ENCODE measurements around the gene ATXN2L.
"Not testable (repeated sequence)": the region's sequence is repeated elsewhere in the genome, so short reads cannot be mapped to it uniquely, and the experiment has no call there.

The ATXN2L gene, protein sequence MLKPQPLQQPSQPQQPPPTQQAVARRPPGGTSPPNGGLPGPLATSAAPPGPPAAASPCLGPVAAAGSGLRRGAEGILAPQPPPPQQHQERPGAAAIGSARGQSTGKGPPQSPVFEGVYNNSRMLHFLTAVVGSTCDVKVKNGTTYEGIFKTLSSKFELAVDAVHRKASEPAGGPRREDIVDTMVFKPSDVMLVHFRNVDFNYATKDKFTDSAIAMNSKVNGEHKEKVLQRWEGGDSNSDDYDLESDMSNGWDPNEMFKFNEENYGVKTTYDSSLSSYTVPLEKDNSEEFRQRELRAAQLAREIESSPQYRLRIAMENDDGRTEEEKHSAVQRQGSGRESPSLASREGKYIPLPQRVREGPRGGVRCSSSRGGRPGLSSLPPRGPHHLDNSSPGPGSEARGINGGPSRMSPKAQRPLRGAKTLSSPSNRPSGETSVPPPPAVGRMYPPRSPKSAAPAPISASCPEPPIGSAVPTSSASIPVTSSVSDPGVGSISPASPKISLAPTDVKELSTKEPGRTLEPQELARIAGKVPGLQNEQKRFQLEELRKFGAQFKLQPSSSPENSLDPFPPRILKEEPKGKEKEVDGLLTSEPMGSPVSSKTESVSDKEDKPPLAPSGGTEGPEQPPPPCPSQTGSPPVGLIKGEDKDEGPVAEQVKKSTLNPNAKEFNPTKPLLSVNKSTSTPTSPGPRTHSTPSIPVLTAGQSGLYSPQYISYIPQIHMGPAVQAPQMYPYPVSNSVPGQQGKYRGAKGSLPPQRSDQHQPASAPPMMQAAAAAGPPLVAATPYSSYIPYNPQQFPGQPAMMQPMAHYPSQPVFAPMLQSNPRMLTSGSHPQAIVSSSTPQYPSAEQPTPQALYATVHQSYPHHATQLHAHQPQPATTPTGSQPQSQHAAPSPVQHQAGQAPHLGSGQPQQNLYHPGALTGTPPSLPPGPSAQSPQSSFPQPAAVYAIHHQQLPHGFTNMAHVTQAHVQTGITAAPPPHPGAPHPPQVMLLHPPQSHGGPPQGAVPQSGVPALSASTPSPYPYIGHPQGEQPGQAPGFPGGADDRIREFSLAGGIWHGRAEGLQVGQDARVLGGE

DNA sequence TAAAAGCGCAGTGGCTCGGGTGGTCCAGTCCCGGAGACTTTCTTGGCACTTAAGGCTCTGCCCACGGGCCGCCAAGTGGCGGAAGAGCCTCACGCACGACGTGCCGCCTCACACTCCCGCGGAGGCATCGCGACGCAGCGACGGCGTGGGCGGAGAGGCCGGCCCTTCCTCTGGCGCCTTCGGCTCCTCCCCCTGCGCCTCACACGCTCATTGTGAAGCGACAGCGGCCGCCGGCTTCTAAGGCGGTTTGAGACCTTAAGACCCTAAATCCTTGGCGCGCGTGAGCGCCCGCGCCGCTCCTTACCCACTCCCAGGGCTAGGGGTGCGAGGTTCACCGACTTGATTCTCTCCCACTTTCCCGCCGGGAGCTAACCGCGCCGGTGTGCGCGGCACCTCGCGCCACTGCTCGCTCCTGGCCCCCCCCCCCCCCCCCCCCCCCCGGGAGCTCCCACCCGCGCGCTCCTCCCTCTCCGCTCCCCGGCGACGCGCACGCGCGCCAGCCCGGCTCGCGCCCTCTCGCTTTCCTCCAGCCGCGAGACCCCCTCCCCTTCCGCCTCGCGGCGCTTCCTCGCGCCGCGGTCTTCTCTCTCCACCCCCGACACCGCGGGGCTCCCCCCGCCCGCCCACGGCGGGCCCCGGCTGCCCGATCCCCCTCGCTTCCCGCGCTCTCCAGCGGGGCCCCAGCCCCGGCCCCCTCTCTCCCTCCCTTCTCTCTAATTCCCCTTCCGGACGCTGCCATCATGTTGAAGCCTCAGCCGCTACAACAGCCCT is at the start of gene ATXN2L:
Gene ATXN2L, plus strand, starts transcription at position 480 of the 771 bp plus-strand sequence. Its CDS starts 261 bp downstream, at position 741.
- peak; percentile 90 to 95 (median 94) for DNase-seq (ENCODE audit: low read depth in 2 of 3, low spot score in 2 of 3)

DNA sequence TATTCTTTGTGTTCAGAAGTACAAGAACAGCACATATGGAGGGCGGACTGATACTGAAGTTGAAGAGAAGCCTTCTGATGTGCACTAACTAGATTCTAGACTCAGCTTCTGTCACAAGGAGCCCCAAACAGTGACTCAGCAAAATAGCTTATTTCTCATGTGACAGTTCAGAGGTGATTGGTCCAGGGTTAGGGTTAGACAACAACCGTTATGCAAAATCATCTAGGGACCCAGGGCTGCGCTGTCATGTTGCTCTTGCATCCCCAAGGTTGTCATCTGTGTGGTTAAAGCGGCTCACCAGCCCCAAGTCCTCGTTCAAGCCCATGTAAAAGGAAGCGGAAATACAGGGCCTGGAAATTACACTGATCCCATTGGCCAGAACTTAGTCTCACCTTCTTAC is 41.1 kb upstream of the ATXN2L start:
- not testable (repeated sequence) for DNase-seq (ENCODE audit: low read depth in 2 of 3, low spot score in 2 of 3)

DNA sequence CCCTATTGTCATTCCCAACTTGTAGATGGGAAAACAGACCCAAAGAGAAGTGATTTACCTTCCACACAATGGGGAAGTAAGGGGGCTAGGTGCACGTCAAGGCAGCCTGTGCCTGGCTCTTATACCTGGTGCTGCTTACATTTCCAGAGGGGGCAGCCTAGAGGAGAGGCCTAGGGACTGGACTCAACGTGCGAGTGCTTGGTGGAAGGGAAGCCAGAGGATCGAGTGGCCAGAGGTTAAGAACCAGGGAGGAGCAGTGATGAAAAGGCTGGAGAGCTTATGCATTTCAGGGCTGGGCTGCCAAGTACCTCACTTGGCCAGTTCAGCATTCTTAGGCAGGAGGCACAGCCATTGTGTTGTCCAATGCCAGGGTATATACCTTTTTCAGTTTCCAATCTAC is 40.4 kb upstream of the ATXN2L start:
- DNase-seq (ENCODE audit: low read depth in 2 of 3, low spot score in 2 of 3), result not testable (repeated sequence)

DNA sequence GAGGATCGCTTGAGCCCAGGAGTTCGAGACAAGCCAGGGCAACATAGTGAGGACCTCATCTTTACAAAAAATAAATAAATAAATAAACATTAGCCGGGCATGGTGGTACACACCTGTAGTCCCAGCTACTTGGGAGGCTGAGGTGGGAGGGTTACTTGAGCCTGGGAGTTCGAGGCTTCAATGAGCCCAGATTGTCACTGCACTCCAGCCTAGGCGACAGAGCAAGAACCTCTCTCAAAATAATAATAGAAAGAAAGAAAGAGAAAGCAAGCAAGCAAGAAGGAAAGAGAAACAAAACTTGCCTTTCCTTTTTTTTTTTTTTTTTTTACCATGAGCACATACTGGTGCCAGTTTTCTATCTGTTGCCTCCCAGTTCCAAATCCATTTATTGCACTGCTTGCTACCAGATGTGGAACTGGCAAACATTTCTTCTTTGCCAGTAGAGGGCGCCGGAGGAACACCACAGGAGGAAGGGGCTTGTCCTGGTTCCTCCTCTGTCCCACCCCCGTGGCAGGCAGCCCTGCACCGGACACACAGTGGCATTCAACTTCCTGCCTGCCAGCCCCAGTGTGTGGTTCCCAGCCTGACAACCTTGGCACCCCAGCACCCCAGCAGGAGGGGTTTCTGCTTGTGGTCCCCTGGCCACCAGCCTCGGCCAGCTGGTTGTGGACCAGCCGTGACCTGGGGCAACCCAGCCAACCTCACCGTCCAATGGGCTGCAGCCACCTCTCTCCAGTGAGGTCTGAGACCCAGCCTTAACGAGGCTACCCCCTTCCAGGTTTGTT is 20.4 kb upstream of the ATXN2L start:
- peak in 2 of 3 experiments; percentile 14 to 31 for DNase-seq (ENCODE audit: low read depth in 2 of 3, low spot score in 2 of 3)

DNA sequence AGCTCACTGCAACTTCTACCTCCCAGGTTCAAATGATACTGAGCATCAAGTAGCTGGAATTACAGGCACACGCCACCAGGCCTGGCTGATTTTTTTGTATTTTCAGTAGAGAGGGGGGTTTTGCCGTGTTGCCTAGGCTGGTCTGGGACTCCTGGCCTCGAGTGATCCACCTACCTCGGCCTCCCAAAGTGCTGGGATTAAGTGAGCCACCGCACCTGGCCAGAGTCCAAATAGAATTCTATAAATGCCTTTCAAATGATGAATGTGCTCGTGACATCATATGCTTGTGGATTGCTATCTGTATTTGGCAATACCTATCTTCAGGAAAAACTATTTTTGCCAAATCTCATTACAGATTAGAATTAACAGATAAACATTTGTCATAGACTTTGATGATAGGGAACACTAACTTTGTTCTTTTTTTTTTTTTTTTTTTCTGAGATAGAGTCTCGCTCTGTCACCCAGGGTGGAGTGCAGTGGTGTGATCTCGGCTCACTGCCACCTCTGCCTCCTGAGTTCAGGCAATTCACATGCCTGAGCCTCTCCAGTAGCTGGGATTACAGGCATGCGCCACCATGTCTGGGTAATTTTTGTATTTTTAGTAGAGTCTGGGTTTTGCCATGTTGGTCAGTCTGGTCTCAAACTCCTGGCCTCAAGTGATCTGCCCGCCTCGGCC is 15.2 kb upstream of the ATXN2L start:
- DNase-seq (ENCODE audit: low read depth in 2 of 3, low spot score in 2 of 3), result not testable (repeated sequence)

DNA sequence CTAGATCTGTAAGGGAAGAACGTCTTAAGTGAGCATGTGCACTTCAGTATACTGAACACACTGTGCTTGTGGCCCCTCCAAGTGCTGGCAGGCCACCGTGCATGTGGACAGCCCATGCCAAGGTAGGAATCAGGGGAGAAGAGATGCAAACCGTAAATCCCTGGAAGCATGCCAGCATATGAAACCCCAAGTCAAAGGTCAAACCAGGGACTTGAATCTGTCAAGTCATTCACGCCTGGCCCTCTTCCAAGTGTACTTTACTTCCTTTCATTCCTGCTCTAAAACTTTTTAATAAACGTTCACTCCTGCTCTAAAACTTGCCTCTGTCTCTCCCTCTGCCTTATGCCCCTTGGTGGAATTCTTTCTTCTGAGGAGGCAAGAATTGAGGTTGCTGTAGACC is 2.8 kb upstream of the ATXN2L start:
- DNase-seq (ENCODE audit: low read depth in 2 of 3, low spot score in 2 of 3), result no peak

DNA sequence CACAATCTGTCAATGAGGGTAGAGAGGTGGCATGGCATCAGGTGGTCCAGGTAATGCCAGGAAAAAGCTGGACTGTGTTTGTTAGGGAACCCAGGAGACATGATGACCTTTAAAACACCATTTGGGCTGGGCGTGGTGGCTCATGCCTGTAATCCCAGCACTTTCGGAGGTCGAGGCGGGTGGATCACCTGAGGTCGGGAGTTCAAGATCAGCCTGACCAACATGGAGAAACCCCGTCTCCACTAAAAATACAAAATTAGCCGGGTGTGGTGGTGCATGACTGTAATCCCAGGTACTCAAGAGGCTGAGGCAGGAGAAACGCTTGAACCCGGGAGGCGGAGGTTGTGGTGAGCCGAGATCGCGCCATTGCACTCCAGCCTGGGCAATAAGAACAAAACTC is 2.3 kb upstream of the ATXN2L start:
- DNase-seq (ENCODE audit: low read depth in 2 of 3, low spot score in 2 of 3), result not testable (repeated sequence)

DNA sequence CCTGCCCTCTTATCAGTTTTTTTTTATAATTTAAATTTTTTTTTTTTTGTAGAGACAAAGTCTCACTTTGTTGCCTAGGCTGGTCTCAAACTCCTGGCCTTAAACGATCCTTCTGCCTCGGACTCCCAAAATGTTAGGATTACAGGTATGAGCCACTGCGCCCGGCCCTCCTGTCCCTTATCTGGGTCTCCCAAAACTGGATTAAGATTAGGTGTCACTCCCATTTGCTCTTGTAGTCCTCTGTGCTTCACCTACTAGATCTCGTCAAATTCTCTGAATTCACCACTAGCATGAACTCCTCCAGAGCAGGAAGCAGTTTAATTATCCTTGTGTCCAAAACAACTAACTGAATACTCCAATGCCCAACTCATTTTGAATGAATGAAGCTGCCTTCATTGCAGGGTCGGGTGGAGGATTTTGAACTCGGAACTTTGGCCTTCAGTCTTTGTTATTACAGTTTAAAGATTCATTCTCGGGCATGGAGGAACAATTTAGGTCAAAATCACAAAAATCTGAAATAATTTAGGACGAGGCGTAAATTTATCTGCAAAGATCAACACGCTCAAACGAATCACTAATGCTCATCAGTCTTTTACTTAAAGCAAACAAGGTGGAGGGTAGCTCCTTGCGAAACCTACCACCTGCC is 802 bp upstream of the ATXN2L start:
- DNase-seq (ENCODE audit: low read depth in 2 of 3, low spot score in 2 of 3), result no peak

DNA sequence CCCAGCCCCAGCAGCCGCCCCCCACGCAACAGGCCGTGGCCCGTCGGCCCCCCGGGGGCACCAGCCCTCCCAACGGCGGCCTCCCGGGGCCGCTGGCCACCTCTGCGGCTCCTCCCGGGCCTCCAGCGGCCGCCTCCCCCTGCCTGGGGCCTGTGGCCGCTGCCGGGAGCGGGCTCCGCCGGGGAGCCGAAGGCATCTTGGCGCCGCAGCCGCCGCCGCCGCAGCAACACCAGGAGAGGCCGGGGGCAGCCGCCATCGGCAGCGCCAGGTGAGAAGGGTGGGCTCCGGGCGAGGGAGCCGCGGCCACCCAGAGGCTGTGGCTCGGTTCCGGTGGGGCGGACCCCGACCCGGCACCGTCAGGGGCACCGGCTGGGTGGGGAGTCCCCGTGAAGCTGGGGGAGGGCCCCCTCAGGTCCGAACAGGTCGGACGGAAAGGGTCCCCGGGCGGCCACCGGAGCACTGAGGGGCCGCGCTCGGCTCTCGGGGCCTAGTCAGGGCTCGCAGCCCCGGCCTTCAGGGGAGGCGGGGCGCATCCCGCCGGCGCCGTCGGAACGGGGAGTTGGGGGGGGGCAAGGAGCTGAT is 583 bp downstream of the ATXN2L start:
- DNase-seq (ENCODE audit: low read depth in 2 of 3, low spot score in 2 of 3), result no peak

DNA sequence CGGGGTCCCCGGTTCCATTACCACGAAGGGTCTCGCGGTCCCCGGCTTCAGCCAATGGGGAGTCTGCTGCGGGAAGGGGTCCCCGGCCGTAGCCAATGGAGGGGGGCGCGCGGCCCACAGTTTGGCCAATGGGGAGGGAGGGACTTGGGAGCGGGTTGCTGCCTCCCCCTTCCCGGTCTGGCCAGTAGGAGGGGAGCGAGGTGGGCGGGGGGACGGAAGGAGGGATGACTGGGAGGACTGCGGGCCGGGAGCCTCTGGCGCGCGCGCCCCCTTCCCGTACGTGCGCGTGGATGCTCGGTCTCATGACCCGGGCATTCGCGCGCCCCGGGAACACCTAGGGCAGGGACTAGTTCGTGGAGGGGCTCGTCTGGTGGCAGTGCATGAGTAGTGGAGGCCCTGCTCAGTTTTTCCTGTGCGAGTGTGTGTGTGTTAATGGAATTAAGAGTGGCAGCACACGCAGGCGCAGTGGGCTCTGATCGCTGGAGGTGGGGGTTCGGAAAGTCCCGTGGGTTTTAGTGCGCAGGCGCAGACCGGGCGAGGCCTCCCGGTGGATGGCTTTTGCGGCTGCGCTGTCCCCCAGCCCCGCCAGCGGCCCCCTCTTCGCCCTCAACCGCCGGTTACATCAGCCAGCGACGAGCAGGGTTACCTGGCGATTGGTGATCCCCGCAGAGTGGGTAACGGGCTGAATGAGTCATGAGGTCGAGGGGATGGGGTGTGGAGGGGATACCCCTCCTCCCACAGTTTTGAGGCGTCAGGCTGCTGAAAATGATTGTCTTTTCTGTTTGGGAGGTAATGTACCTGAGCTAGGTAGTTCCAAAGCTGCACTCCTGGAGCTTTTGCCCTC is 1.3 kb downstream of the ATXN2L start:
- DNase-seq (ENCODE audit: low read depth in 2 of 3, low spot score in 2 of 3), result peak; percentile 88 to 95 (median 90)

DNA sequence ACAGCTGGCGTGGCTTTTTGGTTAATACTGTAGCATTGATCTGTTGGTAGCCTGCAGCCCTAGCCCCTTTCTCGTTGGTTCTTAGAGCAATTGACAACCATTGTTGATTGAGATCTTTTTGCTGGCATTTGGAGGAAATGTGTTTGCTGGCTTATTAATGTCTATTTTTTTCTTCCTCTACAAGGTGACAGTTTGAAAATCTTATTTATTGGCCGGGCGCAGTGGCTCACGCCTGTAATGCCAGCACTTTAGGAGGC is 1.8 kb downstream of the ATXN2L start:
- no peak for DNase-seq (ENCODE audit: low read depth in 2 of 3, low spot score in 2 of 3)

DNA sequence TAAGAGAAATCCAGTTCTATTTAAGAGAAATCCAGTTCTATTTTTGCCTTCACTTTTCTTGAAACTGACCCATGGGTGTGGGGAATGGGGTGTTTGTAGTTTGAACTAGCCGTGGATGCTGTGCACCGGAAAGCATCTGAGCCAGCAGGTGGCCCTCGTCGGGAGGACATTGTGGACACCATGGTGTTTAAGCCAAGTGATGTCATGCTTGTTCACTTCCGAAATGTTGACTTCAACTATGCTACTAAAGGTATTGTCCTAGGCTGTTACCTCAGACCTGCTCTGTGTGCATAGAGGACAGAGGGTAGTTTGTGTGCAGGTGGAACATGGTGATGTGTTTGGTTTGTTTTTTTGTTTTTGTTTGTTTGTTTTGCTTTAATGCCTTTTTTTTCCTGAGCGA is 3.3 kb downstream of the ATXN2L start:
- DNase-seq (ENCODE audit: low read depth in 2 of 3, low spot score in 2 of 3), result no peak

DNA sequence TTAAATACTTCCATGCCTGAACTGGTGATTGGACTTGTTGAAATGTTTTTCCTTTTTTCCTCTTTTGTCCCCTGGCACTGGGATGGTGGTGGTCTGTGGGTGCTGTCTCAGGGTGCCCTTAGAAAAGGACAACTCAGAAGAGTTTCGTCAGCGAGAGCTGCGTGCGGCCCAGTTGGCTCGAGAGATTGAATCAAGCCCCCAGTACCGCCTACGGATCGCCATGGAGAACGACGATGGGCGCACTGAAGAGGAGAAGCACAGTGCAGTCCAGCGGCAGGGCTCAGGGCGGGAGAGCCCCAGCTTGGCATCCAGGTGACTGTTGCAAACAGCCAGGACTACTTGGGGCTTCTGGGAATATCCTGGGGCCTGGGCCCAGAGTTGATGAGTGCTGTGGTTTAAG is 6.9 kb downstream of the ATXN2L start:
- no peak for DNase-seq (ENCODE audit: low read depth in 2 of 3, low spot score in 2 of 3)

DNA sequence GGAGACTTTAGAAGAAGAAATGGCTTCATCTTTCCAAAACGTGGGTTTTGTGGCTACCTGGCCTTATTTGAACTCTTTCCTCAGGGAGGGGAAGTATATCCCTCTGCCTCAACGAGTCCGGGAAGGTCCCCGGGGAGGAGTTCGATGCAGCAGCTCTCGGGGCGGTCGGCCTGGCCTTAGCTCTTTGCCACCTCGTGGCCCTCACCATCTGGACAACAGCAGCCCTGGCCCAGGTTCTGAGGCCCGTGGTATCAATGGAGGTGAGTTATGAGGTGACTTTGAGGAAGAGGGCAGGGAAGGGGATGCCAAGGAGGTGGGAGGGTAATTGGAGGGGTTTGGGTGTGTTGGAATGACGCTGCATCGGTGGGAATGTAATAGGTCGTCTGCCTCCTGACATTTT is 7.7 kb downstream of the ATXN2L start:
- no peak for DNase-seq (ENCODE audit: low read depth in 2 of 3, low spot score in 2 of 3)

DNA sequence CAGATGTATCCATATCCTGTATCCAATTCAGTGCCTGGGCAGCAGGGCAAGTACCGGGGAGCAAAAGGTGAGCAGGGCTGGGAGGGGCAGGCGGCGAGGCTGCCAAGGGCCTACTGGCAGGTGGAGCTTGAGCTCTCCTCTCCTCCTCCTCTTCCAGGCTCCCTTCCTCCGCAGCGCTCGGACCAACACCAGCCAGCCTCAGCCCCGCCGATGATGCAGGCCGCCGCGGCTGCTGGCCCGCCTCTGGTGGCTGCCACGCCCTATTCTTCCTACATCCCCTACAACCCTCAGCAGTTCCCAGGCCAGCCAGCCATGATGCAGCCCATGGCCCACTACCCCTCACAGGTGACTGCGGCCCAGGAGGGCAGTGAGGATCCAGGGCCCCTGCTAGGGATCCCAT is 11.6 kb downstream of the ATXN2L start:
- no peak for DNase-seq (ENCODE audit: low read depth in 2 of 3, low spot score in 2 of 3)

DNA sequence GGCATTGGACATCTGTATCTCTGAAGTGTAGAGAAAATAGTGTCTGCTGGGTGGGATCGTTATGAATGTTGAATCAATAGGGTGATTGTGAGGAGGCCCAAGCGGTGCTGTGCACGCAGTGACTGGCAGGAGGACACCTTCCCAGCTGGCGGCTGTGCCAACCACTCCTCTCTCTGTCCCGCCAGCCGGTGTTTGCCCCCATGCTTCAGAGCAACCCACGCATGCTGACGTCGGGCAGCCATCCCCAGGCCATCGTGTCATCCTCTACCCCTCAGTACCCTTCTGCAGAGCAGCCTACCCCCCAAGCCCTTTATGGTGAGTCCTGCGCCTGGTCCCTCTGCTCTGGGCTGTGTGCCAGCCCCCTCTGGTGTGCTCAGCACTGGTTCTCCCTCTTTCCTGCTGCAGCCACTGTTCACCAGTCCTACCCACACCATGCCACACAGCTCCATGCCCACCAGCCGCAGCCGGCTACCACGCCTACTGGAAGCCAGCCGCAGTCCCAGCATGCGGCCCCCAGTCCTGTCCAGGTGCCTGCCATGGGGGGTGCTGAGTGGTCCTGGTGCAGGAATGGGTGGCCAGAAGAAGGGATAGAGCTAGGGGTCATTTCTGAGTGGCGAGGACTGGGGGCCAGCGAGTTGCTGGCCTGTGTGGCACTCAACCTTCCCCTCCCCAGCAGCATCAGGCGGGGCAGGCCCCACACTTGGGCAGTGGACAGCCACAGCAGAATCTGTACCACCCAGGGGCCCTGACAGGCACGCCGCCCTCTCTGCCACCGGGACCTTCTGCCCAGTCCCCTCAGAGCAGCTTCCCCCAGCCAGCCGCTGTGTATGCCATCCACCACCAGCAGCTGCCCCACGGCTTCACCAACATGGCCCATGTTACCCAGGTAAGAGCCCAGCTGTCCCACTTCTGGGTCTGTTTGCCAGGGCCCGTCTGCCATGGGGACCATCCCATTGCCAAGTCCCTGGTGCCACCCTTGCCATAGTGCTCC is 12.4 kb downstream of the ATXN2L start:
- no peak for DNase-seq (ENCODE audit: low read depth in 2 of 3, low spot score in 2 of 3)
